CD14-positive monocyte (primary cell): ENCODE measurements around the gene CEP112. TPM values are rescaled to one million over a fixed set of nuclear protein-coding genes. Genes with fewer than 3 reads are reported as not detected.

Experiments
- DNase-seq, 3 donors: peaks; one replicate each; pipeline ENCODE4 v3.0.0-alpha.2; 2011 to 2022
- H2AFZ ChIP-seq: 2 replicates; pipeline ENCODE4 v1.6.0; 2012; ENCODE audit warnings: mild to moderate bottlenecking, low read depth, low read length, inconsistent platforms; ENCODE audit not compliant: insufficient read depth, poor library complexity, severe bottlenecking
- H3K27ac ChIP-seq, 2 donors: 1 replicate in 1 of 2; 2 replicates in 1 of 2; pipeline ENCODE4 v1.5.1; 2012 to 2013; ENCODE audit warnings: low read length in 2 of 2, control low read depth in 1 of 2, inconsistent platforms in 1 of 2, low read depth in 1 of 2, mild to moderate bottlenecking in 1 of 2
- H3K27me3 ChIP-seq, 2 donors: one replicate each; pipeline versions ENCODE4 v1.6.0 to v1.6.1; 2011 to 2013; ENCODE audit warnings: low read length in 2 of 2; ENCODE audit not compliant: control insufficient read depth in 2 of 2, insufficient read depth in 2 of 2
- H3K36me3 ChIP-seq, 2 donors: replicated peaks in 1 of 2; 1 replicate in 1 of 2; 2 replicates in 1 of 2; pipeline versions ENCODE4 v1.5.1 to v1.6.1; 2012 to 2013; ENCODE audit warnings: low read length in 2 of 2, control low read depth in 1 of 2, inconsistent platforms in 1 of 2, mild to moderate bottlenecking in 1 of 2; ENCODE audit not compliant: insufficient read depth in 2 of 2, control insufficient read depth in 1 of 2
- H3K4me1 ChIP-seq, 2 donors: 1 replicate in 1 of 2; 2 replicates in 1 of 2; pipeline versions ENCODE4 v1.5.1 to v1.6.1; 2012 to 2013; ENCODE audit warnings: low read length in 2 of 2, control low read depth in 1 of 2, inconsistent platforms in 1 of 2, mild to moderate bottlenecking in 1 of 2, moderate library complexity in 1 of 2; ENCODE audit not compliant: insufficient read depth in 2 of 2, control insufficient read depth in 1 of 2
- H3K4me2 ChIP-seq: replicated peaks from 2 replicates; pipeline ENCODE3; 2012; ENCODE audit warnings: low read length, moderate library complexity, mild to moderate bottlenecking; ENCODE audit not compliant: poor library complexity, severe bottlenecking; ENCODE audit errors: extremely low read depth
- H3K4me3 ChIP-seq, 3 experiments: fragments of 200-600 bp in 1 of 3; sonication (generic) in 1 of 3; replicated peaks in 1 of 3; 1 replicate in 2 of 3; 2 replicates in 1 of 3; pipeline ENCODE4 v1.5.1; 2011 to 2013; ENCODE audit warnings: low read length in 3 of 3, mild to moderate bottlenecking in 3 of 3, control low read depth in 2 of 3, low read depth in 2 of 3, inconsistent platforms in 1 of 3, moderate library complexity in 1 of 3
- H3K79me2 ChIP-seq: 2 replicates; pipeline ENCODE4 v1.6.0; 2012; ENCODE audit warnings: mild to moderate bottlenecking, control low read depth, inconsistent platforms, low read length, moderate library complexity; ENCODE audit not compliant: insufficient read depth
- H3K9ac ChIP-seq: 2 replicates; pipeline ENCODE4 v1.6.0; 2017; ENCODE audit warnings: low read length, mild to moderate bottlenecking; ENCODE audit not compliant: insufficient read depth, poor library complexity, severe bottlenecking
- H3K9me3 ChIP-seq, 2 donors: replicated peaks in 1 of 2; 1 replicate in 1 of 2; 2 replicates in 1 of 2; pipeline versions ENCODE4 v1.5.1 to v1.6.1; 2012 to 2013; ENCODE audit warnings: low read length in 2 of 2, control low read depth in 1 of 2; ENCODE audit not compliant: control insufficient read depth in 1 of 2, insufficient read depth in 1 of 2
- H4K20me1 ChIP-seq: 2 replicates; pipeline ENCODE4 v1.6.0; 2012; ENCODE audit warnings: mild to moderate bottlenecking, low read length, control low read depth, moderate library complexity; ENCODE audit not compliant: insufficient read depth
- H3K27ac Mint-ChIP-seq, 7 donors: one replicate each; pipeline ENCODE4 v1.8.0; 2020; ENCODE audit warnings: mild to moderate bottlenecking in 7 of 7, mixed read lengths in 7 of 7, moderate library complexity in 6 of 7, inconsistent platforms in 2 of 7
- H3K27me3 Mint-ChIP-seq, 3 donors: one replicate each; pipeline ENCODE4 v1.8.0; 2021 to 2022; ENCODE audit warnings: low read depth in 3 of 3, mild to moderate bottlenecking in 3 of 3, mixed read lengths in 3 of 3, moderate library complexity in 3 of 3, inconsistent platforms in 1 of 3
- H3K36me3 Mint-ChIP-seq, 2 donors: one replicate each; pipeline ENCODE4 v1.8.0; 2020; ENCODE audit warnings: mixed read lengths in 2 of 2, inconsistent platforms in 1 of 2, mild to moderate bottlenecking in 1 of 2
- H3K4me1 Mint-ChIP-seq: one replicate; pipeline ENCODE4 v1.8.0; 2020; ENCODE audit warnings: mild to moderate bottlenecking, mixed read lengths
- H3K4me3 Mint-ChIP-seq, 2 donors: one replicate each; pipeline ENCODE4 v1.8.0; 2020; ENCODE audit warnings: mild to moderate bottlenecking in 2 of 2, mixed read lengths in 2 of 2, moderate library complexity in 1 of 2
- H3K9me3 Mint-ChIP-seq, 7 donors: one replicate each; pipeline ENCODE4 v1.8.0; 2020 to 2022; ENCODE audit warnings: mixed read lengths in 7 of 7, mild to moderate bottlenecking in 6 of 7, moderate library complexity in 6 of 7, inconsistent platforms in 2 of 7
- WGBS: methylation state at CpG from one replicate; pipeline ENCODE4 v1.1.5; 2013; ENCODE audit warnings: missing lambda C conversion rate; ENCODE audit not compliant: insufficient coverage; 5-methylcytosine and 5-hydroxymethylcytosine counted together
- intact Hi-C, 2 donors: fragments of 100-400 bp; cut with micrococcal nuclease; formaldehyde crosslinking; loops; one replicate each; pipeline versions ENCODE4 v1.15.0 to v1.15.1; 2023
- polyA plus RNA-seq, 3 donors: library from polyadenylated mRNA; depleted of rRNA in 1 of 3; unstranded in 2 of 3; stranded (reverse) in 1 of 3; fragments of 300-500 nt in 2 of 3; fragments of >200 nt in 1 of 3; fragmentation: Illumina TruSeq in 2 of 3; gene quantifications; 1 replicate in 2 of 3; 2 replicates in 1 of 3; pipeline ENCODE4 v1.2.3, GENCODE V29; 2012 to 2021
- TF ChIP-seq, protein P1 (sequence below): fragments of 200-600 bp; IDR thresholded peaks from one replicate; pipeline ENCODE4 v1.8.0; 2022; ENCODE audit warnings: antibody characterized with exemption, mild to moderate bottlenecking

CEP112 gene
- polyA plus RNA-seq, 3 donors, result 0.10 TPM; not detected in 2

DNA sequence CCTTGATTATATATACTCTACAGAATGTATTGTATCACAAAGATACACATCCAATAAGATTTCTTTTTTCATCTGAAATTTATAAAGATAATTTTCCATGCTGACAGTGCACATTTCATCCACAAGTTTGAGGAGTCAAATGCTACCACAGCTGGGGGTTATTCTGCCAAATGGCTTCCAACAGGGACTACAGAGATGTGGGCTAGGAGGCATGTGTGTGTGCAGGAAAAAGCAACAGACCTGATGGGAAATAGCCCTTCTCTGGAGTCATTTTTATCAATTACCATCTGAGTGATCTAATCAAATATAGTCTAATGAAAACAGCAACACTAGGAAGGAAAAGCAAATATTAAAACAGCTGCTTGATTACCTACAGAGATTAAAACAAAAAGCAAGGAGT is 290.5 kb downstream of the CEP112 start:
- Histone ChIP-seq H3K79me2 (no peaks in the 10 kb centered on the region), H3K9ac (no peak overlapping the region), H4K20me1 (no peaks in the 10 kb centered on the region), H3K4me3 (no peak overlapping the region), H2AFZ (no peak overlapping the region), H3K9me3 (peaks cover 0 to 4% of the 10 kb centered on the region in 2 donors), H3K4me1 (no peaks in the 10 kb centered on the region), H3K27me3 (no peaks in the 10 kb centered on the region), H3K4me2 (no peak overlapping the region), H3K27ac (no peak overlapping the region), H3K36me3 (no peaks in the 10 kb centered on the region)
- peaks cover 0 to 2% (median 0%) of the 10 kb centered on the region in 3 donors for H3K27me3 Mint-ChIP-seq
- no peak overlapping the region for H3K27ac Mint-ChIP-seq
- H3K4me3 Mint-ChIP-seq, result no peak overlapping the region
- TF ChIP-seq, protein P1, sequence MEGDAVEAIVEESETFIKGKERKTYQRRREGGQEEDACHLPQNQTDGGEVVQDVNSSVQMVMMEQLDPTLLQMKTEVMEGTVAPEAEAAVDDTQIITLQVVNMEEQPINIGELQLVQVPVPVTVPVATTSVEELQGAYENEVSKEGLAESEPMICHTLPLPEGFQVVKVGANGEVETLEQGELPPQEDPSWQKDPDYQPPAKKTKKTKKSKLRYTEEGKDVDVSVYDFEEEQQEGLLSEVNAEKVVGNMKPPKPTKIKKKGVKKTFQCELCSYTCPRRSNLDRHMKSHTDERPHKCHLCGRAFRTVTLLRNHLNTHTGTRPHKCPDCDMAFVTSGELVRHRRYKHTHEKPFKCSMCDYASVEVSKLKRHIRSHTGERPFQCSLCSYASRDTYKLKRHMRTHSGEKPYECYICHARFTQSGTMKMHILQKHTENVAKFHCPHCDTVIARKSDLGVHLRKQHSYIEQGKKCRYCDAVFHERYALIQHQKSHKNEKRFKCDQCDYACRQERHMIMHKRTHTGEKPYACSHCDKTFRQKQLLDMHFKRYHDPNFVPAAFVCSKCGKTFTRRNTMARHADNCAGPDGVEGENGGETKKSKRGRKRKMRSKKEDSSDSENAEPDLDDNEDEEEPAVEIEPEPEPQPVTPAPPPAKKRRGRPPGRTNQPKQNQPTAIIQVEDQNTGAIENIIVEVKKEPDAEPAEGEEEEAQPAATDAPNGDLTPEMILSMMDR, result no peak
- no peaks in the 10 kb centered on the region for H3K36me3 Mint-ChIP-seq
- no peaks in the 10 kb centered on the region for H3K4me1 Mint-ChIP-seq
- DNase-seq, result no peak
- H3K9me3 Mint-ChIP-seq, result peaks cover 0 to 11% (median 2%) of the 10 kb centered on the region in 7 donors
- intact Hi-C loops, result no loop called here

DNA sequence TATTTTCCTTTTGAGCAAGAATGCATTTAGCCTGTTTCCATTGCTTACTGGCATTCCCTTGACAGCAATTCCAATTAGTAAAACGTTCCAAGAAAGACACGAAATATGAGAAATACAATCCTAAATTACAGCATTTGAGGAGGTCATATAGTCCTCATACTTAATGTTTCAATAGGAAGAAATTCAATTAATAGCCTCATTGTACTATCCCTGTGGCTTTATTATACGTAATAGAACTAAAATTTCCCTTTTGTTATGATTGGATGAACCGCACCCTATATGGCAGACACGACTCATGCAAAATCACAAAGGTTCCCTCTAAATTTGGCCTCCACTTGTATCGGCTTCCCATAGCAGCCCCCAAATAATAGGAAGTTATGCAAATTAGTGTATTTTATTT is 291.7 kb downstream of the CEP112 start:
- Mint-ChIP-seq H3K9me3 (peaks cover 0 to 11% (median 2%) of the 10 kb centered on the region in 7 donors), H3K36me3 (no peaks in the 10 kb centered on the region), H3K27me3 (no peaks in the 10 kb centered on the region), H3K27ac (no peak overlapping the region), H3K4me3 (no peak overlapping the region), H3K4me1 (no peaks in the 10 kb centered on the region)
- H4K20me1 ChIP-seq, result no peaks in the 10 kb centered on the region
- no peak overlapping the region for H3K4me3 ChIP-seq
- H3K79me2 ChIP-seq, result no peaks in the 10 kb centered on the region
- H3K36me3 ChIP-seq, result no peaks in the 10 kb centered on the region
- no peak overlapping the region for H3K27ac ChIP-seq
- H3K4me2 ChIP-seq, result no peak overlapping the region
- H3K27me3 ChIP-seq, result no peaks in the 10 kb centered on the region
- no peaks in the 10 kb centered on the region for H3K4me1 ChIP-seq
- no peak overlapping the region for H3K9ac ChIP-seq
- TF ChIP-seq, protein P1, result no peak
- intact Hi-C loops, result no loop called here
- DNase-seq, result no peak
- no CpG with 5 or more reads among the region's 6 CpGs for WGBS
- no peak overlapping the region for H2AFZ ChIP-seq
- H3K9me3 ChIP-seq, result peaks cover 0 to 4% of the 10 kb centered on the region in 2 donors
